H1 (cell line): Measurements from ENCODE around the gene ACSL6. TPM values are rescaled to one million over a fixed set of nuclear protein-coding genes. Genes with fewer than 3 reads are reported as not detected.

ENCODE experiments used
- CTCF ChIA-PET: fragments of 300-600 bp; sonication (Branson Sonifier 250); formaldehyde crosslinking; loops from one replicate; lab custom pipeline; 2021; ENCODE audit not compliant: partially characterized antibody; lab: Charles Lee
- POLR2A ChIA-PET: fragments of 300-600 bp; sonication (Branson Sonifier 250); formaldehyde crosslinking; loops from one replicate; lab custom pipeline; 2021; ENCODE audit warnings: inconsistent platforms; ENCODE audit not compliant: partially characterized antibody; lab: Charles Lee
- DNase-seq, 2 experiments: peaks; one replicate each; pipeline versions ENCODE4 v3.0.0 to v3.0.0-alpha.2; 2010 to 2022; ENCODE audit warnings: low spot score in 2 of 2, low read depth in 1 of 2, mixed read lengths in 1 of 2
- FAIRE-seq: peaks from 2 replicates; lab custom pipeline; 2011; peaks lifted over from hg19 to GRCh38; lab: Jason Lieb, UNC
- H2AFZ ChIP-seq: 2 replicates; pipeline ENCODE4 v1.8.1; 2012; ENCODE audit warnings: low read length, inconsistent platforms
- H2AK5ac ChIP-seq: 2 replicates; pipeline ENCODE4 v1.6.1; 2013; ENCODE audit warnings: low read depth, low read length
- H2BK120ac ChIP-seq: replicated peaks from 2 replicates; pipeline ENCODE3; 2013; ENCODE audit warnings: low read depth, low read length, inconsistent platforms
- H2BK12ac ChIP-seq: 2 replicates; pipeline ENCODE4 v1.6.1; 2013; ENCODE audit warnings: low read depth, low read length
- H2BK15ac ChIP-seq: 2 replicates; pipeline ENCODE4 v1.6.1; 2013; ENCODE audit warnings: low read length
- H2BK20ac ChIP-seq: 2 replicates; pipeline ENCODE4 v1.6.1; 2013; ENCODE audit warnings: low read length
- H2BK5ac ChIP-seq: 2 replicates; pipeline ENCODE4 v1.6.1; 2013; ENCODE audit warnings: low read depth, low read length
- H3K14ac ChIP-seq: 2 replicates; pipeline ENCODE4 v1.6.1; 2013; ENCODE audit warnings: inconsistent platforms; ENCODE audit not compliant: insufficient read length
- H3K18ac ChIP-seq: 2 replicates; pipeline ENCODE4 v1.6.1; 2013; ENCODE audit warnings: low read length; ENCODE audit errors: extremely low read depth
- H3K23ac ChIP-seq: 2 replicates; pipeline ENCODE4 v1.6.1; 2013; ENCODE audit warnings: inconsistent platforms; ENCODE audit not compliant: insufficient read length
- H3K23me2 ChIP-seq: 2 replicates; pipeline ENCODE4 v1.6.1; 2013; ENCODE audit warnings: low read depth, low read length
- H3K27ac ChIP-seq: 2 replicates; pipeline ENCODE4 v1.6.1; 2011; ENCODE audit warnings: low read depth, low read length, inconsistent platforms
- H3K27me3 ChIP-seq, 4 experiments: replicated peaks in 1 of 4; 1 replicate in 1 of 4; 2 replicates in 3 of 4; pipeline versions ENCODE4 v1.6.1 to v1.8.1; 2011 to 2013; ENCODE audit warnings: low read length in 3 of 4, mild to moderate bottlenecking in 3 of 4, inconsistent platforms in 2 of 4, mixed read lengths in 2 of 4, moderate library complexity in 1 of 4; ENCODE audit not compliant: control insufficient read depth in 3 of 4, insufficient read depth in 3 of 4; ENCODE audit errors: extremely low read depth in 1 of 4
- H3K36me3 ChIP-seq, 4 experiments: 2 replicates each; pipeline versions ENCODE4 v1.6.1 to v1.8.1; 2011 to 2013; ENCODE audit warnings: mild to moderate bottlenecking in 4 of 4, low read length in 3 of 4, moderate library complexity in 2 of 4, control low read depth in 1 of 4, inconsistent platforms in 1 of 4; ENCODE audit not compliant: insufficient read depth in 4 of 4, control insufficient read depth in 2 of 4
- H3K4ac ChIP-seq: replicated peaks from 2 replicates; pipeline ENCODE3; 2013; ENCODE audit warnings: low read length, low read depth, mixed read lengths, inconsistent platforms; ENCODE audit not compliant: insufficient read length
- H3K4me1 ChIP-seq, 4 experiments: replicated peaks in 1 of 4; 1 replicate in 1 of 4; 2 replicates in 3 of 4; pipeline versions ENCODE4 v1.6.1 to v1.8.1; 2011 to 2013; ENCODE audit warnings: low read length in 3 of 4, inconsistent platforms in 2 of 4, mixed read lengths in 1 of 4; ENCODE audit not compliant: insufficient read depth in 4 of 4, control insufficient read depth in 3 of 4
- H3K4me2 ChIP-seq, 2 experiments: 2 replicates each; pipeline versions ENCODE4 v1.6.1 to v1.8.1; 2011 to 2013; ENCODE audit warnings: low read depth in 2 of 2, low read length in 2 of 2, control low read depth in 1 of 2, inconsistent platforms in 1 of 2, mild to moderate bottlenecking in 1 of 2; ENCODE audit not compliant: insufficient read depth in 1 of 2
- H3K4me3 ChIP-seq, 4 experiments: fragments of 200-600, 300-600 bp in 1 of 4; sonication (generic), shearing (Covaris generic), sonication (Bioruptor Twin) in 1 of 4; 2 replicates each; pipeline versions ENCODE4 v1.5.1 to v1.8.1; 2011 to 2016; ENCODE audit warnings: low read length in 4 of 4, low read depth in 3 of 4, control low read depth in 2 of 4, inconsistent platforms in 2 of 4, mild to moderate bottlenecking in 2 of 4, mixed read lengths in 1 of 4, moderate library complexity in 1 of 4; ENCODE audit not compliant: insufficient read depth in 2 of 4; ENCODE audit errors: extremely low read depth in 1 of 4
- H3K56ac ChIP-seq: replicated peaks from 2 replicates; pipeline ENCODE3; 2013; ENCODE audit warnings: low read depth, mild to moderate bottlenecking, mixed read lengths, low read length, inconsistent platforms; ENCODE audit not compliant: insufficient read length
- H3K79me1 ChIP-seq: 2 replicates; pipeline ENCODE4 v1.6.1; 2013; ENCODE audit warnings: low read depth, low read length, control low read depth
- H3K79me2 ChIP-seq, 2 experiments: 2 replicates each; pipeline versions ENCODE4 v1.6.1 to v1.8.1; 2012 to 2013; ENCODE audit warnings: low read length in 2 of 2, mild to moderate bottlenecking in 2 of 2, inconsistent platforms in 1 of 2; ENCODE audit not compliant: insufficient read depth in 2 of 2, control insufficient read depth in 1 of 2
- H3K9ac ChIP-seq, 4 experiments: replicated peaks in 1 of 4; 1 replicate in 1 of 4; 2 replicates in 3 of 4; pipeline versions ENCODE4 v1.6.1 to v1.8.1; 2011 to 2013; ENCODE audit warnings: low read depth in 3 of 4, low read length in 3 of 4, control low read depth in 2 of 4, mild to moderate bottlenecking in 2 of 4, moderate library complexity in 2 of 4, inconsistent platforms in 1 of 4; ENCODE audit errors: extremely low read depth in 1 of 4
- H3K9me3 ChIP-seq, 2 experiments: 2 replicates each; pipeline versions ENCODE4 v1.6.1 to v1.8.1; 2012 to 2013; ENCODE audit warnings: mild to moderate bottlenecking in 2 of 2, moderate library complexity in 2 of 2, control low read depth in 1 of 2, inconsistent platforms in 1 of 2, low read depth in 1 of 2, low read length in 1 of 2, mixed read lengths in 1 of 2; ENCODE audit not compliant: insufficient read depth in 2 of 2
- H4K20me1 ChIP-seq, 2 experiments: replicated peaks in 1 of 2; 2 replicates each; pipeline versions ENCODE3 to v1.8.1; 2011 to 2013; ENCODE audit warnings: inconsistent platforms in 2 of 2, low read length in 2 of 2, mild to moderate bottlenecking in 1 of 2; ENCODE audit not compliant: insufficient read depth in 2 of 2, control insufficient read depth in 1 of 2
- H4K5ac ChIP-seq: 2 replicates; pipeline ENCODE4 v1.6.1; 2013; ENCODE audit warnings: low read length, low read depth, mixed read lengths, inconsistent platforms; ENCODE audit not compliant: insufficient read length
- H4K8ac ChIP-seq: 2 replicates; pipeline ENCODE4 v1.8.0; 2013; ENCODE audit warnings: mild to moderate bottlenecking, moderate library complexity, low read length, inconsistent platforms; ENCODE audit not compliant: insufficient read depth; ENCODE audit errors: extremely low read depth
- H4K91ac ChIP-seq: replicated peaks from 2 replicates; pipeline ENCODE3; 2013; ENCODE audit warnings: low read length, mixed read lengths, inconsistent platforms; ENCODE audit not compliant: insufficient read length
- BACH1 ChIP-seq: IDR thresholded peaks from 2 replicates; pipeline ENCODE4 v1.6.1; 2012; ENCODE audit warnings: low read length, improper control_type of control experiment
- BCL11A ChIP-seq, 2 experiments: IDR thresholded peaks; one replicate each; pipeline ENCODE4 v1.6.1; 2011; ENCODE audit warnings: low read depth in 2 of 2, low read length in 2 of 2, mild to moderate bottlenecking in 2 of 2
- CBX8 ChIP-seq: fragments of 300-800, 300-1000 bp; sonication (generic); IDR thresholded peaks from 2 replicates; pipeline ENCODE4 v1.7.1; 2016; ENCODE audit warnings: low read depth, low read length, borderline replicate concordance
- CTBP2 ChIP-seq: IDR thresholded peaks from 2 replicates; pipeline ENCODE4 v1.7.0; 2011; ENCODE audit warnings: borderline replicate concordance, mild to moderate bottlenecking, moderate library complexity, mixed read lengths, low read length; ENCODE audit not compliant: insufficient read depth, insufficient read length
- HDAC2 ChIP-seq, 2 experiments: fragments of 300-600 bp in 1 of 2; sonication (generic) in 1 of 2; IDR thresholded peaks; 2 replicates each; pipeline ENCODE4 v1.6.1; 2011 to 2012; ENCODE audit warnings: low read depth in 2 of 2, low read length in 2 of 2, mild to moderate bottlenecking in 2 of 2, moderate library complexity in 2 of 2, borderline replicate concordance in 1 of 2, inconsistent platforms in 1 of 2
- NANOG ChIP-seq: IDR thresholded peaks from 2 replicates; pipeline ENCODE4 v1.6.1; 2011; ENCODE audit warnings: low read length, low read depth, mild to moderate bottlenecking, inconsistent platforms; ENCODE audit not compliant: insufficient read depth, poor library complexity, severe bottlenecking
- POU5F1 ChIP-seq: IDR thresholded peaks from 2 replicates; pipeline ENCODE4 v1.6.1; 2011; ENCODE audit warnings: low read depth, mild to moderate bottlenecking, low read length, moderate library complexity
- RFX5 ChIP-seq: IDR thresholded peaks from 2 replicates; pipeline ENCODE4 v1.6.1; 2011; ENCODE audit warnings: low read depth, low read length, improper control_type of control experiment, borderline replicate concordance
- RNF2 ChIP-seq: fragments of 200-900, 300-1000 bp; sonication (generic); IDR thresholded peaks from 2 replicates; pipeline ENCODE4 v1.7.1; 2016; ENCODE audit warnings: borderline replicate concordance, low read depth, mild to moderate bottlenecking, antibody characterized with exemption, low read length; ENCODE audit not compliant: poor library complexity, severe bottlenecking; ENCODE audit errors: missing control alignments
- WGBS, 2 experiments: shearing (Covaris generic) in 1 of 2; methylation state at CpG; one replicate each; pipeline versions ENCODE4 v1.1.6 to v1.1.7; 2013 to 2015; ENCODE audit warnings: low lambda C conversion rate in 2 of 2, mixed read lengths in 2 of 2, inconsistent platforms in 1 of 2, low coverage in 1 of 2, missing lambda C conversion rate in 1 of 2; ENCODE audit not compliant: insufficient replicate concordance in 2 of 2, insufficient coverage in 1 of 2, insufficient read length in 1 of 2; ENCODE audit errors: extremely low coverage in 1 of 2, missing lambda C conversion rate in 1 of 2; 5-methylcytosine and 5-hydroxymethylcytosine counted together
- polyA plus RNA-seq, 7 experiments: library from polyadenylated mRNA; depleted of rRNA in 3 of 7; stranded (reverse) in 5 of 7; unstranded in 2 of 7; fragments of >200 nt in 5 of 7; fragments of 200-250 nt in 2 of 7; gene quantifications; 1 replicate in 5 of 7; 2 replicates in 1 of 7; 4 replicates in 1 of 7; pipeline versions ENCODE4 v1.2.1 to v1.2.3, GENCODE V29; 2011 to 2013; ENCODE audit warnings: missing spikeins in 2 of 7, mixed read lengths in 2 of 7
- total RNA-seq: library from RNA; stranded (reverse); fragmentation: NEBNext Ultra II Directional; extraction: Animal tissue kit (Norgen Biotek cat#: 25700); gene quantifications from 2 replicates; pipeline ENCODE4 v1.2.1, GENCODE V29; 2021
- TF ChIP-seq, protein P1 (sequence below): IDR thresholded peaks from 2 replicates; pipeline ENCODE4 v1.6.1; 2011; ENCODE audit warnings: low read depth, mild to moderate bottlenecking, low read length; ENCODE audit not compliant: insufficient read depth

Gene ACSL6
- total and polyA plus RNA-seq, 2 of the 8 experiments (the other 6 are each of a cell fraction or from before 2014, with no cell fraction given), result 2.3 to 2.4 TPM

DNA sequence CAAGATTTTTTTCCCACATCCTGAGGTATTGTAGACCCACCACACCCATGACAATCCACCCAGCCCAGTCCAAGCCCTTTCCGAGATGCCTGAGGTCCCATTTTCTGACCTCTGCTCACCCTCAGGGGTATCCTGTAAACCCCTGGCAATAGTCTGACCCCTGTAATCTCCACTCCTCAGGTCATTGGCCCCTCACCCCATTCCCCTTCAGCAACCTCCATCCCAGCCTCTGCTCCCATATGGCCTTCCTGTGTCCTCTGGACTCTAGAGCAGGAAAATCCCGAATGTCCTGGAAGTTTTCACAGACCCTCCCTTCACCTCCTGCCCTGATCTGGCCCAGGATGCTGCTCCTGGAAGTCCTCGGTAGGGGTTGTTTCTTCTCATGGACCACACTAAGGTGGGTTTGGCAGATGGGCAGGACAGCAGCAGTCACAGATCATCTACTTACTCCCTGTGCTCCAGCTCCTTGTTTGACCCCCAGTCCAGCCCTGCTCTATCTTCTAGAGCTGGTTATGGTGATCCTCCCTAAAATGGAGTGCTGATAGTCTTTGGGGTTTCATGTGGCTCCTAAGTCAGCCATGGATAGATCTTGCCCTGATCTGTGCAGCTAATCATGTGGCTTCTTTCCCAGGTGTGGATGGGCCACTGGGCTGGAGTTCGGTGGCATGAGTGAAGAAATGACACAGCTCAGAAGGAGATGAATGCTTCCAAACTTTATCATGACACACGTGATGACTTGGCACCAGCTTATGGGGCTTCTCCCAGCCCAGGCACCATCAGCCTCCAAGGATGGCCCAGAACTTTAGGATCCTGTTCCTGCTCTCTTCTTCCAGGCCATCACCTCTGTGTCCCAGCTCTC, 12.0 kb upstream of the ACSL6 start:
- H2BK12ac ChIP-seq, result no peak overlapping the region
- H3K27me3 ChIP-seq, result no peaks in the 10 kb centered on the region
- ChIA-PET CTCF (interaction anchor here (2.6 kb wide), 1 partner anchor 39 kb away, joined by 8 read pairs; no protein-coding TSS in a partner anchor), POLR2A (no interaction called here)
- DNase-seq, result no peak
- H4K8ac ChIP-seq, result no peak overlapping the region
- H3K23me2 ChIP-seq, result no peaks in the 10 kb centered on the region; the same call in 1 of the 2 replicates
- H3K4ac ChIP-seq, result no peak overlapping the region
- no peak overlapping the region for H2BK120ac ChIP-seq
- no peak overlapping the region for H2AK5ac ChIP-seq
- no peaks in the 10 kb centered on the region for H3K79me2 ChIP-seq
- H3K14ac ChIP-seq, result no peak overlapping the region
- no peaks in the 10 kb centered on the region for H3K79me1 ChIP-seq
- H3K4me3 ChIP-seq, result no peak overlapping the region
- H3K9ac ChIP-seq, result no peak overlapping the region
- no peak overlapping the region for H4K5ac ChIP-seq
- H3K36me3 ChIP-seq, result no peaks in the 10 kb centered on the region
- no peak overlapping the region for H3K23ac ChIP-seq
- H2AFZ ChIP-seq, result no peak overlapping the region
- FAIRE-seq, result no peak
- no peak overlapping the region for H3K18ac ChIP-seq
- no peak overlapping the region for H3K56ac ChIP-seq
- no peak overlapping the region for H2BK20ac ChIP-seq
- H4K20me1 ChIP-seq, result no peaks in the 10 kb centered on the region
- no peak overlapping the region for H3K27ac ChIP-seq
- H4K91ac ChIP-seq, result no peak overlapping the region
- no peak overlapping the region for H3K4me2 ChIP-seq
- H3K9me3 ChIP-seq, result no peaks in the 10 kb centered on the region
- no peak overlapping the region for H2BK15ac ChIP-seq
- WGBS, 2 experiments, result 81% methylated on average over 5 of the region's 5 CpGs; no CpG with 5 or more reads in 1 of the 2 experiments
- H3K4me1 ChIP-seq, result no peaks in the 10 kb centered on the region
- H2BK5ac ChIP-seq, result no peak overlapping the region
- TF ChIP-seq HDAC2 (IDR thresholded peaks at IDR 0.05; ENCODE audit: borderline replicate concordance in 1 of 2, low read depth in 2 of 2, low read length in 2 of 2) (no peak), NANOG (no peak), RFX5 (no peak), CTBP2 (no peak), CBX8 (no peak), BACH1 (no peak), POU5F1 (no peak), BCL11A (IDR thresholded peaks at IDR 0.05; ENCODE audit: low read depth in 2 of 2, low read length in 2 of 2) (no peak), RNF2 (no peak)
- TF ChIP-seq, protein P1, sequence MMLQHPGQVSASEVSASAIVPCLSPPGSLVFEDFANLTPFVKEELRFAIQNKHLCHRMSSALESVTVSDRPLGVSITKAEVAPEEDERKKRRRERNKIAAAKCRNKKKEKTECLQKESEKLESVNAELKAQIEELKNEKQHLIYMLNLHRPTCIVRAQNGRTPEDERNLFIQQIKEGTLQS, result no peak
